Brain microvascular endothelial cell (primary cell): Measurements from ENCODE around the gene DAP.

ENCODE experiments used
- DNase-seq: peaks from one replicate; pipeline ENCODE4 v3.0.0-alpha.2; 2020
- H3K27ac ChIP-seq: fragments of 250-450 bp; sonication (Bioruptor Pico); 2 replicates; pipeline ENCODE4 v1.5.1; 2020; ENCODE audit warnings: mild to moderate bottlenecking, moderate library complexity
- H3K27me3 ChIP-seq: fragments of 250-450 bp; sonication (Bioruptor Pico); replicated peaks from 2 replicates; pipeline ENCODE4 v1.5.1; 2020; ENCODE audit warnings: mild to moderate bottlenecking
- H3K36me3 ChIP-seq: fragments of 250-450 bp; sonication (Bioruptor Pico); replicated peaks from 2 replicates; pipeline ENCODE4 v1.5.1; 2020; ENCODE audit warnings: mild to moderate bottlenecking
- H3K4me3 ChIP-seq: 2 replicates; pipeline ENCODE4 v1.5.1; 2011; ENCODE audit warnings: low read depth, mild to moderate bottlenecking, control low read depth, low read length, moderate library complexity
- CTCF ChIP-seq: IDR thresholded peaks from 2 replicates; pipeline ENCODE4 v1.5.1; 2011; ENCODE audit warnings: low read depth, mild to moderate bottlenecking, moderate library complexity, low read length, control low read depth, inconsistent platforms; ENCODE audit errors: missing control alignments
- in situ Hi-C: cut with HindIII; loops from 2 replicates; pipeline ENCODE4 v1.10.0; 2017; ENCODE audit warnings: low sequenced_read_pairs, low pct_ligation_motif_present

The DAP gene

GRCh38 chr5:10757922-10758555, 3.0 kb downstream of the DAP start:
- H3K36me3 ChIP-seq, result peaks cover 31% of the 10 kb centered on the region
- no peak overlapping the region for H3K27ac ChIP-seq
- in situ Hi-C loops, result no loop called here
- TF ChIP-seq CTCF, result no peak
- H3K4me3 ChIP-seq, result no peak overlapping the region
- DNase-seq, result no peak
- H3K27me3 ChIP-seq, result no peaks in the 10 kb centered on the region

DNA sequence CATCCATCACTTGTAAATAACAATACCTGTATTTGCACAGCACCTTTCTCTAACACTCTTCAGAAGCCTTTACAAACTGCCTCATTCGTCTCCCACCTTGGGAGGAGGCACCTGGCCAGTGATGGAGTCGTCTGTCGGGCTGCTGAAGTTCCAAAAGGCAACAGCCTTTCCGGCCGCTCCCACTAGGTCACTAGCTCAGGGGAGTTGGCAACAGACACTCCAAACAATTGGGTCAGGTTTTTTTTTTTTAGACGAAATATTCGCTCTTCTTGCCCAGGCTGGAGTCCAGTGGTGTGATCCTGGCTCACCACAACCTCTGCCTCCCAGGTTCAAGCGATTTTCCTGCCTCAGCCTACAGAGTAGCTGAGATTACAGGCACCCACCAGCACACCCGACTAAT, 4.0 kb downstream of the DAP start:
- in situ Hi-C loops, result no loop called here
- Histone ChIP-seq H3K27me3 (no peaks in the 10 kb centered on the region), H3K4me3 (no peak overlapping the region), H3K36me3 (peaks cover 38% of the 10 kb centered on the region), H3K27ac (no peak overlapping the region)
- no peak for DNase-seq
- TF ChIP-seq CTCF, result no peak

DNA sequence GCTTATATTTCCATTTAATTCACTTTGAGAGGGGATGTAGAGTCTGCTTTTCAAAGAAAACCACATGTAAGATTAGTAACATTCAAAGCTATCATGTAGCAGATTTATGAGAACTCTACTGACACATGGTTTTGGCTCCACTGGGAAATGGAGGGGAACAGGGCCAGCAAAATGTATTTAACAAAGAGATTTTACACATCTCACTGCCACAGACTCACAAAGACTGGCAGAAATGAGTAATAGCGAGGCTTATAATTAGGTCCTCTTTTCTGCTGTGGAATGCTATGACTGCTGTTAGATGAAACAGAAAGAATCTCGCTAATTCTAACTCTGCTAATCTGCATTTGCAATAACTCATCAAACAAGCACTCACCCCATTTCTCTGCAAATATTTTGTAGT, 4.5 kb downstream of the DAP start:
- no peak for DNase-seq
- peaks cover 38% of the 10 kb centered on the region for H3K36me3 ChIP-seq
- no peak overlapping the region for H3K27ac ChIP-seq
- H3K4me3 ChIP-seq, result no peak overlapping the region
- in situ Hi-C loops, result no loop called here
- TF ChIP-seq CTCF, result no peak
- H3K27me3 ChIP-seq, result no peaks in the 10 kb centered on the region

GRCh38 chr5:10753178-10753577, 7.9 kb downstream of the DAP start:
- DNase-seq, result no peak
- Histone ChIP-seq H3K27ac (no peak overlapping the region), H3K36me3 (peaks cover 47% of the 10 kb centered on the region), H3K4me3 (no peak overlapping the region), H3K27me3 (no peaks in the 10 kb centered on the region)
- in situ Hi-C loops, result no loop called here
- TF ChIP-seq CTCF, result no peak

GRCh38 chr5:10752451-10752850, 8.6 kb downstream of the DAP start:
- H3K4me3 ChIP-seq, result no peak overlapping the region
- no peak for DNase-seq
- peaks cover 49% of the 10 kb centered on the region for H3K36me3 ChIP-seq
- no peaks in the 10 kb centered on the region for H3K27me3 ChIP-seq
- no peak overlapping the region for H3K27ac ChIP-seq
- TF ChIP-seq CTCF, result no peak
- in situ Hi-C loops, result no loop called here

GRCh38 chr5:10750909-10751308, 10.1 kb downstream of the DAP start:
- Histone ChIP-seq H3K36me3 (peaks cover 58% of the 10 kb centered on the region), H3K4me3 (no peak overlapping the region), H3K27me3 (no peaks in the 10 kb centered on the region), H3K27ac (no peak overlapping the region)
- in situ Hi-C loops, result no loop called here
- no peak for DNase-seq
- no peak for TF ChIP-seq CTCF
